Activated T-cell treated with anti-CD3 and anti-CD28 coated beads, Interleukin-2, amount 50 U/mL, for 48 hours (primary cell): ENCODE measurements around the gene NAA60.

ENCODE experiments used
- DNase-seq, 2 experiments: peaks; one replicate each; pipeline ENCODE4 v3.0.0-alpha.2; 2020

Gene NAA60

DNA sequence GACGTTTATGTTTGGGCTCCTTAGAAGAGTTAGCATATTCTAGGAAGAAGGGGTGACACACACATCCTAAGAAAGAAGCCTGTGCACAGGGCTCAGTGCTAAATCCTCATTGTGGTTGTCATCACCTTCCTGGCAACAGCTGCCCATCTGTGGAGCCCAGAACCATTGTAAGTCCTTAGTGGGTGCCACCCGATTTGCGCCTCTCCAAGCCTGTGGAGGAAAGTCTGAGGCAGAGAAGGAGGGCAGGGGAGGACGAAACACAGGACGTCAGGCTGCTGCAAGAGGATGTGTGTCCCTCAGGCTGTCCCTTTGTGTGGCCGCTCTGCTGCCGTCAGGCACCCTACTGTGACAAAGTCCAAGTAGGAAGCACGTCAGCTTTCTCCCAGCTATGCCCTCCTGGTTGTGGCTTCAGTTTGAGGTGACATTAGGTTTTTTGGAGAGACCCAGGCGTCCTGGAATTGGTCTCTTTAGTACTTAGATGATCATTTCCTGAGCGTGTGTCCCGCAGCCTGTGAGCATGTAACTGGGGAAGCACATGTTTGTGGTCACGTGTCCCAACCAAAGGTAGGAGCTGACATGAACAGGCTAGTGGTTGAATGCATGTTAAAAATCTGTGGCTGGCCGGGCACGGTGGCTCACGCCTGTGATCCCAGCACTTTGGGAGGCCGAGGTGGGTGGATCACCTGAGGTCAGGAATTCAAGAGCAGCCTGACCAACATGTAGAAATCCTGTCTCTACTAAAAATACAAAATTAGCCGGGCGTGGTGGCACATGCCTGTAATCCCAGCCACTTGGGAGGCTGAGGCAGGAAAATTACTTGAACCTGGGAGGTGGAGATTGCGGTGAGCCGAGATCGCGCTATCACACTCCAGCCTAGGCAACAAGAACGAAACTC is 68.1 kb downstream of the NAA60 start:
- DNase-seq = no peak

DNA sequence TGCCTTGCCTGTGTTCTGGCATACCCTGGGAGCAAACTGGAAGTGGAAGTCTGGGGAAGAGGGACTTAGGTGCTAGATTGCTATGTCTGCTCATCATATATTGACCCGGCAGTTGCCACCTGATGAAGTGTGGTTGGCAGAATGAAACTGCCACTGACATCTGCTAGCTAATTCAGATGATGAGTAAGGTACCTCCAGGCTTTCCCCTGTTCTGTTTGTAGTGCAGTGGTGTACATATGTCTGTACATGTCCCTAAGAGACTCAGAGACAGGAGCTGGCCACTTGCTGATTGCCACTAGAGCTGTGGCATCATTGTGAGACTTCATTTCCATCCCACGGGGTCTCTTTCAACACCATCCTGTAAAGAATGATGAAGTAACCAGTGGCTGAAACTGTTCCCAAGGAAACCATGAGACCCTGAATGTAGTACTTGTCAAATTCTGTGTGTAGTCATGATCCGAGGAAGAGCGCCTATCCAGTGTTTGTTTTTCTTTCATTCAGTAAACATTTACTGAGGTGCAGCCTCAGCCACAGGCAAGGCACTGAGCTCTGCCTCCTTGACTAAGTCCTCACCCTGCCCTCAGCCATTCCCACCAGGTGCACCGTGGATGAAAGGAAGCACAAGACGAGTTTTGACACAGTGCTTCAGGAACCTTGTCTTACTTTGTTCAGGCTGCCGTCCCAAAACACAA is 70.6 kb downstream of the NAA60 start:
- no peak for DNase-seq

DNA sequence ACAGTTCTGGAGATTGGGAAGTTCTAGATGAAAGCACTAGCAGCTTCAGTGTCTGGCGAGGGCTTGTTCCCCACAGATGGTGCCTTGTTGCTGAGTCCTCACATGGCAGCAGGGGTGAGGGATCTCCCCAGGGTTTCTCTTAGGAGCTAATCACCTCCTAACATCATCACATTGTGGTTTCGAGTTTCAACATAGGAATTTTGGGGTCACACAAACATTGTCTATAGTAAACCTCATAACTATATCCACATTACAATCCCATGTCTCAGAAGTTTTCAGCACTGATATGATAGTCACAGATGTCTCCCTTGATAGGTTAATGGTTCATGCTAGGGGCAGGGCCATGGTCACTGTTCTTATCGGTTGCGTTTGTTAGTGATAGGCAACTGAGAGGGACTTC is 71.1 kb downstream of the NAA60 start:
- DNase-seq = no peak

DNA sequence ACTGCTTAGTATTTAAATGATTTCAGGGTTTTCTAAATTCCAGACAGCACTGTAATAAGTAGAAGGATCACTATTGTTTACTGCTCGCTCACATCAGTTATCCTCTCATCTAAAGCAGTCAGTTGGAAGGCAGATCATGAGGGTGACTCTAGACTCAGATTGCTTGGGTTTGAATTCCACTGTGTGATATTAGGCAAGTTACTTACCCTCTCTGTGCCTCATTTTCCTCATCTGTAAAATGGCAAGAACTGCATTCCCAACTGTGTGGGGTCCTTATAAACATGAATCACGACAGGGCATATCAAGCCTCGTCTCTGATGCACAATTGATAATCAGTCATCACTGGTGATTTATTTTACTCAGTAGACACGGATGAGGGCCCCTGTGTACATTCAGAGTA is 72.4 kb downstream of the NAA60 start:
- no peak for DNase-seq

DNA sequence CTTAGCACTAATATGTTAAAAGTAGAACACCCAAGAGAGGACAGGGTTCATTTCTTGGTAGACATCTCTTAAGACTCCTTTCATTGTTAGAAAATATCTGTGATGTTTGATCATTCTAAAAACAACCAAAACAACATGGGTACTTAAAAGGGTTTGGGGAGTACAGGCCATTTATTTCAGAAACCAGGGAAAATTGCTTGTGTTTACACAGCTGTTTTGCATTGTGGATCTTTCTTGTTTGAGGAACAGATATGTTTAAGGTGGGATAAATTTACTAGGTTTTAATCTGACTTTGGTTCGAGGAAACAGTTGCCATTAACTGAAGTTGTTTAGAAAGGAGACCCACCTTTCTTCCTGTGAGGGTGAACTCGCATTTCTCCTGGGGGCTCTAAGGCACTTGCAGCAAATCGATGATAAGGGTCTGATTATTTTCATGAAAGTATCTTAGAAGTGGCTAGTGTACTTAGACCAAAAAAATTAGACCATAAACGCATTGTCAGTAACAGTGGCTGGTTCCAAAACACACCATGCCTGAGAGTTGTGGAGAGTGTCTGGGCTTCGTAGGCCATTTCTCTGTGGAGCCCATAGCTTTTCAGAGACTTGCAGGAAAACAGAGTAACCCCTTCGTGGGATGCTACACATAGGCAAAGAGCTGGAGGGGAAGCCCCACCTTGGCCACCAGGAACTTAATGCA is 75.0 kb downstream of the NAA60 start:
- no peak for DNase-seq

DNA sequence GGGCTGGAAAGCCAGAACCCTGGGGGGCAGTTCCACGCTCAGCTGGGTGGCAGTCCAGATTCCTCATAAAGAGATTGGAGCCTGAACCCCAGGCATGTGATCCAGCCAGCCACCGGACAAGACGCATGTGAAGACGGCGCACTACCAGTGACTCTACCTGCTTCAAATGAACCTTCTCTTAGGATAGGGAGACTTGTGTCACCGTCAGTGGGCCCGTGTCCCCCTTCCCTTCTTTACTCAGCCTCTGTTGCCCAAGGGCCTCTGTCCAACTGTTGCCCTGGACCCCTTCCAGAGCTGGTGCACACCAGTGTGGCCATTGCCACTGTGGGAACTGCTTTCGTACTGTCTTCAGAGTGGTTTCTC is 75.5 kb downstream of the NAA60 start:
- DNase-seq = no peak

DNA sequence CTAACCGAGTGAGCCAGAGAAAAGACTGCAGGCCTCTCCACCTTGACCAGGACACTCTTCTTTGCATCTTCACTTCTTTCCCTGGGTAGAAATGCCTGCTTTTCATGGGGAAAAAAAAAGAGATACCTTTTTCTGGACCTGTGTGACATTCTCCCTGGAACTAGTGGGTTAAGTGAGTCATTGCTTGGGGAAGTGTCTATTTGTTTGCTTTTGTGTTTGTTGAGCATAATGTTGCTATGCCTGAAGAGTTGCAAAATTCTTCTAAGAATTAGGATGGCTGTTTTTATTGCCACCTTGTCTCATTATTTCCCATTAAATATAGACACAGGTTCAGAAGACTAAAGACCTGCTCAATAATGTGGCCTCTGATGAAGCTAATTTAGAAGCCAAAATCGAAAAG is 76.1 kb downstream of the NAA60 start:
- DNase-seq = no peak

DNA sequence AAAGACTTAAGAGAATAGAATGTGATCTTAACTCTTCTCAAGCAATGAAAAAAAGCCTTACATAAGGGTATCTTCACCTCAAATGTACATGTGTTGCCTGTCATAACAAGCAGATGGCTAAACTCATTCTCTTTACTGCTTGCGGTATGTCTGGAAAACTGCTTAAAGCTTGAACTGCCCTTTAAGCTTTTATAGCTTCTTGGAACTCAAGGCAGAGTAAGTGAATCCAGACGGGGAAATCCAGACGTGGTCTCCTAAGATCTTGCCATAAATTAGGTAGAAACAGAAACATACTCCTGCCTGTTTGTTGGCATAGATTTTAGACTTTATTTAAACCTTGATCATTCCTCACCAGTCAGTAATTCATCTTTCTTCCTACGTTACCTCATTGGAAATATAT is 76.9 kb downstream of the NAA60 start:
- DNase-seq = no peak

DNA sequence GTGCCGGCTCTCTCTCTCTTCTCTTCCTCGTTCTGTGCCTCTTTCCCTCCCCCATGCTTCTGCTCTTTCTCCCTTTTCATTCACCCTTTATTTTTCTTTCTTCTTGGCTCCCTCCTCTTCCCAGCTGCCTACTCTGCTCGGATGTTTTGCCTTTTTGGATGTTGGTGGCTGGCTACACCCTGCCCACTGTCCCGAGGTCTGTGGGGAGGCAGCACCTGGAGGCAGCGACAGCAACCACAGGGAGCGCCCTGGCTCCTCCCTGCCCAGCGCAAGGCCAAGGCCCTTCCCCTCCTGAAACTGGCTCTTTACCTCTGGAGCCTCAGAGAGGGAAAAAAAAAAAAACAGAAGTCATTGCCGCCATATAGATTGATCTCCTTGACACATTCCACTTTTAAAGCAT is 77.4 kb downstream of the NAA60 start:
- no peak for DNase-seq

DNA sequence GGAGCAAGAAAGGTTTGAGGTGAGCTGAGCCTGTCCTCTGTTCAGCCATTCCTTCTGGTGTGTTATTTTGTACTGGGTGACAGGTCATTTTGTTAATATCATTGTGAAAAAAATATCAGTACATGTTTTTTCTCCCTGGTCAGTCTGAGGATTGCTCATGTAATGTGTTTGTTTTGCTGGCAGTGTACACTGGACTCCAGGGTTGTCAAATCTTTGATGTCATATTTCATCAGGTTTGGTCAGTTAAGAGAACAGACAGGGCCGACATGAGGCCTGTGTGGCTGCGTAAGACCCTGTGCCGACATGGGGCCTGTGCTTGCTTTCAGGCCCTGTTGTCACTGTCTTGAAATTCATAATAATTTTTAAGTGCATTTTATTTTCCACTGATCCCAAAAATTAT is 79.8 kb downstream of the NAA60 start:
- no peak for DNase-seq

DNA sequence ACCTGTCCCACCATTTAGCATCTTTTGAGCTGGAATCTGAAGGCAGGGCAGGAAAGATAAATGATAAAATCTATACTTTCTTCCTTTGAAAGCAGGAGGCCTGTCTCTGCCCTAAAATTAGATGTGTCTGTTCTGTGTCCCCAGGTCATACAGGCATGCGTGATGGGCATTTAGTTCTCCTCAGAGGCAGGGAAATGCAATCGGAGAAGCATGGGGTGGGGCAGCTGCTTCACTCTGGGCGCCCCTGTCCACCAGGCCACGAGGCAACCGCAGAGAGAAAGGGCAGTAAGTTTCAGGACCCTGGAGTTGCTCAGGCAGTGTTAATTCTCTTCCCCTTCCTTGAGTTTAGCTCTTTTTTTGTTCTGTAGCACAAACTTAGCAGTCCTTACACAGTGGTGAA is 82.5 kb downstream of the NAA60 start:
- no peak for DNase-seq

DNA sequence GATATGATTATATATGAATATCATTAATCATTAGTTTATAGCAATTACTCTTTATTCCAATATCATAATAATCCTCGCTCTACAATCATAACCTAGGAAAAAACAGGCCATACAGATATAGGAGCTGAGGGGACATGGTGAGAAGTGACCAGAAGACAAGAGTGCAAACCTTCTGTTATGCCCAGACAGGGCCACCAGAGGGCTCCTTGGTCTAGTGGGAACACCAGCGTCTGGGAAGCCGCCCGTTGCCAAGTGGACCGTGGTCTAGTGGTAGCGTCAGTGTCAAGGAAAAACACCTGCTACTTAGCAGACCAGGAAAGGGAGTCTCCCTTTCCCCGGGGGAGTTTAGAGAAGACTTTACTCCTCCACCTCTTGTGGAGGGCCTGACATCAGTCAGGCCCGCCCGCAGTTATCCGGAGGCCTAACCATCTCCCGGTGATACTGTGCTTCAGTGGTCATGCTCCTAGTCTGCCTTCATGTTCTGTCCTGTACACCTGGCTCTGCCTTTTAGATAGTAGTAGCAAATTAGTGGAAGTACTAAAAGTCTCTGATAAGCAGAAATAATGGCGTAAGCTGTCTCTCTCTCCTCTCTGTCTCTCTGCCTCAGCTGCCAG is 83.8 kb downstream of the NAA60 start:
- DNase-seq = peak; percentile 72 to 73

DNA sequence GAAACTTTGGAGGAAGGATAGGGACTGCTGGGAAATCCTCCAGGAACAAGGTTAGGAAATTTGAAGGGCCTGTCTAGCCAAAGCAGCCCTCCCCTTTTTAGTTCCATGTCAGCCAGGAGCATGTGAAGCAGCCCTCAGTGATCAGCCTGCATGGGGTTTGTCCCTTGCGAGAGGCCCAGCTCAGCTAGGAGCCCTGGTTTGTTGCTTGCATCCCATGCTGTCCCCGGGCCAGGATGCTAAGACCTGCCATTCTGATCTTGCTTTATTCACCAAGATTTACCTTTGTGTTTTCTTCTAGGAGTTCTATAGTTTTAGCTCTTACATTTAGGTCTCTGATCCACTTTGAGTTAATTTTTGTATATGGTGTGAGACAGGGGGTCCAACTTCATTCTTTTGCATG is 84.9 kb downstream of the NAA60 start:
- DNase-seq = no peak

DNA sequence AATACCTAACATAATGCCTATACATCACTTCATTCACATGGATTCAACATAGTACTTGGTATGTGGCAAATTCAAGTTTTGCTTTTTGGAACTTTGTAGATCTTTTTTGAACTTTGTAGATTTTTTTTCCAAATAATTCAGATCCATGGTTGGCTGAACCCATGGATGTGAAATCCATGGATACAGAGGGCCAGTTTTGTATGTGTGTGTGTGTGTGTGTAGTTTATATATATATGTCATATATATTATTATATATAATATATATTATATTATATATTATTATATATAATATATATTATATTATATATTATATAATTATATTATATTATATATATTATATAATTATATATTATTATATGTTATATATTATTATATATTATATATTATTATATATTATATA is 85.7 kb downstream of the NAA60 start:
- no peak for DNase-seq

DNA sequence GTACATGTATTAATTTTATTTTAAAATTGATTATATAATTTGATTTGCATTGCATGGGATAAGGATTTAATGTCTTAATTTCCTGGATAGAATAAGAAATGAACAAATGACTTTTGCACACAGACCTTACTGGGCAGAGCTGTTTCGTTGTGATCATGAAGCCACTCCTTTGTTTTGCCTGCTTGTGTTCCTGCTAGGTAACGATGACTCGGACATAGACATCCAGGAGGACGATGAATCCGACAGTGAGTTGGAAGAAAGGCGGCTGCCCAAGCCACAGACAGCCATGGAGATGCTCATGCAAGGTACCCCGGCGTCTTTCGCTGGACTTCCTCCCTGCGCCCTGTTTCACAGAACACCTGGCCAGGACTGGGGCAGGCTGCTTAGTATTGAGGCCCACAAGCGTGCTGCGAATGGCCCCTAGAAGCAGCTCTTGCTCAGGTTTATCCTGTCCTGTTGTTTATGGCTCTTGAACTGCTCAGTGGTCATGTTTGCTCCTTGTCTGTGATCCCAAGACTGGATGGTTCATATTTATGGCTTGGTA is 87.0 kb downstream of the NAA60 start:
- no peak for DNase-seq

DNA sequence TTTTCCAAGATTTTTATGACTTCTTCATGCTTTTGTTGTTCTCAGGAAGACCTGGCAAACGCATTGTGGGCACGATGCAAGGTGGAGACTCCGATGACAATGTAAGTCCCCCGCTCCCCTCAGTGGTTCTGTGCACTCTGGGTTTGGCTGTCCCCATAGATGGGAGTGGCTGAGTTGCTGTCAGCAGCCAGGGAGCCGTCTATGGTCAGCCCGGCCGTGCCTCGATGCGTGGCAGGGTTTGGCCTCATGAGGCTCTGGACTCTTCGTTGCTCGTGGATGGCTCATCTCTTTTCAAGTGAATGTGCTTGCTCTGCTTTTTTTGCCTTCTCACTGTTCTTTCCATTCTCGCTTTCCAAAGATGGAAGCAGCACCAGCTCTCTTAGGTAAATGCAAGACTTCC is 89.3 kb downstream of the NAA60 start:
- no peak for DNase-seq

DNA sequence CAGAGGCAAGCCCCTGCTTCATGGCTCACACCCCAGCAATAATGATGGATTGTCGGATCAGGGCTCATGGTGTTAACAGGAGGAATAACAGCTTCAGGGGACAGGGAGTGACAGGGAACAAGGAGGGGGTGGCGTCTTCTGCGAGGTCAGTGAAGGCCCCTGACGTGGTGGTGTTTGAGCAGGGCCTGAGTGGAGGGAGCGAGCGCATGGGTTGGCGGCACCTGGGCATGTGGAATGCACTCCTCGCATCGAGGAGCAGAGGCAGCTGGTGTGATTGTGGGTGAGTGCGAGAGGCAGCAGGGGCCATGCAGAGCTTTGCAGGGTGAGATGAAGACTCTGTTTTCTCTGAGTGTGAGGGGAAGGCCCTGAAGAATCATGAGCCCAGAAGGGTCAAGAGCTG is 90.6 kb downstream of the NAA60 start:
- DNase-seq = no peak

DNA sequence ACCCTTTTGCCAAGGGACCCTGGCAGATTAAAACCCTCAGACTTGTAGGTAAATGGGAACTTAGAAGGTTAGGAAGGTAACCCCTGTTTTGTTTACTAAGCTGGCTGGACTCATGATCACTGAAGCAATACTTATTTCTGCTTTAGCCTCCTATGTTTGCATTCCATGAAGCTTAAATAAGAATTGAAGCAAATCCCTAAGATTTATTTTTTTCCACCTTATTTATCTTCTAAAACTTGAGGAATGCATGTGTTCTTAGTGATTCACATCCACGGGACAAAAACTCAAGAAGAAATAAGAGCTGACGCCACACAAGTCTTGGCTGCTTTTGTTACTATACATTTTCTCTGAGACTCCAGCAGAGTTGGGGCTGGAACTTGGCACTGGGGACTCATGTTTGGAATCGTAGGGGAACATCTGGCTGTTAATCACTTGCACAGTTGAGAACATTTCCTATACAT is 92.8 kb downstream of the NAA60 start:
- no peak for DNase-seq
